ENCODE results near the gene LINC00237. TPM values are rescaled to one million over a fixed set of nuclear protein-coding genes. Genes with fewer than 3 reads are reported as not detected.

LINC00237 gene
- total and polyA plus RNA-seq, 2 donors from 2014 or later: not detected

DNA sequence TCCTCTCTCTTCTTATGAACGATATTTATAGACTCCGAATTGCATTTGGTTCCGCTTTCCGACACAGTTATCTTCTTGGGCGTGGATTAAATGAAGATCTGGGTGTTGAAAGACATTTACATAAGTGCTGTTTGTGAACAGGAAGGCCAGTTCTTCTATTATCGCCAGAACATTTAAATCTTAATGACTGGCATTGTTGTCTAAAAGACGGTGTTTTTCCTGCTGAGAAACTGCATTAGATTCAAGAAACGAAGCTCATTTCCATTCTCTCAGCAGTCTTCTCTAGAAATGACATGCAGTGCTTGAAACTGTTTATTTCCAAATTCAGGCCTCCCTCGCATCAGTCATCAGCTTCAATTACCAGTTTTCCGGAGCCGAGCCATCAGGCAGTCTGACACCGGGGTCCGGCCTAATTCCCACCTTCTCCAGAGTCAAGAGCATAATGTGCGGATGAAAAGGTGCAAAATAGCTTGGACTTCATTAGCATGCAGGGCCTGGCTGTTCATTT is 16.0 kb downstream of the LINC00237 start:
- no peaks in the 10 kb centered on the region for H3K9me3 ChIP-seq (ENCODE audit: control insufficient read depth in 2 of 3, insufficient read depth in 1 of 3, low read length in 3 of 3)
- no peak overlapping the region for H3K27ac ChIP-seq (ENCODE audit: low read depth in 2 of 2, low read length in 2 of 2)
- H3K4me1 ChIP-seq (ENCODE audit: control insufficient read depth in 2 of 3, insufficient read depth in 2 of 3, low read depth in 1 of 3, low read length in 3 of 3): no peaks in the 10 kb centered on the region
- no peak overlapping the region for H3K9ac ChIP-seq (ENCODE audit: low read length in 3 of 3)
- intact Hi-C loops (cut with DNase I): no loop called here
- DNase-seq (no peak), FAIRE-seq (no peak)
- H3K27me3 ChIP-seq (ENCODE audit: control insufficient read depth, insufficient read depth, low read length): peaks cover 4% of the 10 kb centered on the region
- H3K4me3 ChIP-seq (ENCODE audit: low read length in 3 of 3): no peak overlapping the region
- no peaks in the 10 kb centered on the region for H3K36me3 ChIP-seq (ENCODE audit: control insufficient read depth in 2 of 3, insufficient read depth in 3 of 3, low read length in 3 of 3)
- TF ChIP-seq, protein P1, sequence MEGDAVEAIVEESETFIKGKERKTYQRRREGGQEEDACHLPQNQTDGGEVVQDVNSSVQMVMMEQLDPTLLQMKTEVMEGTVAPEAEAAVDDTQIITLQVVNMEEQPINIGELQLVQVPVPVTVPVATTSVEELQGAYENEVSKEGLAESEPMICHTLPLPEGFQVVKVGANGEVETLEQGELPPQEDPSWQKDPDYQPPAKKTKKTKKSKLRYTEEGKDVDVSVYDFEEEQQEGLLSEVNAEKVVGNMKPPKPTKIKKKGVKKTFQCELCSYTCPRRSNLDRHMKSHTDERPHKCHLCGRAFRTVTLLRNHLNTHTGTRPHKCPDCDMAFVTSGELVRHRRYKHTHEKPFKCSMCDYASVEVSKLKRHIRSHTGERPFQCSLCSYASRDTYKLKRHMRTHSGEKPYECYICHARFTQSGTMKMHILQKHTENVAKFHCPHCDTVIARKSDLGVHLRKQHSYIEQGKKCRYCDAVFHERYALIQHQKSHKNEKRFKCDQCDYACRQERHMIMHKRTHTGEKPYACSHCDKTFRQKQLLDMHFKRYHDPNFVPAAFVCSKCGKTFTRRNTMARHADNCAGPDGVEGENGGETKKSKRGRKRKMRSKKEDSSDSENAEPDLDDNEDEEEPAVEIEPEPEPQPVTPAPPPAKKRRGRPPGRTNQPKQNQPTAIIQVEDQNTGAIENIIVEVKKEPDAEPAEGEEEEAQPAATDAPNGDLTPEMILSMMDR (IDR thresholded peaks at IDR 0.05; ENCODE audit: borderline replicate concordance, extremely low read depth, insufficient read depth): no peak

DNA sequence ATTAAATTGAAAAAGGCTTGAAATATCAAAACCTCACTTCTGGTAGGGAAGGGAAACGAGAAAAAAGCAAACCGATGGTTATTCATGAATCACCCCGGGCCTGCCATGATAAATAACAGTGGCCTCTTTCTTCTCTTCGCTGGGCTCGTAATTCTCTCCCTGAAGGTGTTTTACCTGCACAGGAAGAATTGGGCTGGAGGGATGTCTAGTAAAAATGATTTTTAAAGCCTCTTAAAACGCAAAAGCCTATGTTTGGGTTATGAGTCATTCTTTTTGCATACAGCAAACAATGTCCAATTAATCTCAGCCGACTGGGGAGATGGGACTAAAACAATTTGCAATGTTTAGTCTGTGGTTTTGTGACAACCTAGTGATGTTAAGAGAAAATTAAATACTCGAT is 16.8 kb downstream of the LINC00237 start:
- H3K9me3 ChIP-seq (ENCODE audit: control insufficient read depth in 2 of 3, insufficient read depth in 1 of 3, low read length in 3 of 3): no peaks in the 10 kb centered on the region
- H3K9ac ChIP-seq (ENCODE audit: low read length in 3 of 3): no peak overlapping the region
- H3K27ac ChIP-seq (ENCODE audit: low read depth in 2 of 2, low read length in 2 of 2): no peak overlapping the region
- TF ChIP-seq, protein P1 (IDR thresholded peaks at IDR 0.05; ENCODE audit: borderline replicate concordance, extremely low read depth, insufficient read depth): no peak
- peaks cover 4% of the 10 kb centered on the region for H3K27me3 ChIP-seq (ENCODE audit: control insufficient read depth, insufficient read depth, low read length)
- intact Hi-C loops (cut with DNase I): no loop called here
- no peak overlapping the region for H3K4me3 ChIP-seq (ENCODE audit: low read length in 3 of 3)
- FAIRE-seq: no peak
- H3K4me1 ChIP-seq (ENCODE audit: control insufficient read depth in 2 of 3, insufficient read depth in 2 of 3, low read depth in 1 of 3, low read length in 3 of 3): no peaks in the 10 kb centered on the region
- H3K36me3 ChIP-seq (ENCODE audit: control insufficient read depth in 2 of 3, insufficient read depth in 3 of 3, low read length in 3 of 3): no peaks in the 10 kb centered on the region
- no peak for DNase-seq

DNA sequence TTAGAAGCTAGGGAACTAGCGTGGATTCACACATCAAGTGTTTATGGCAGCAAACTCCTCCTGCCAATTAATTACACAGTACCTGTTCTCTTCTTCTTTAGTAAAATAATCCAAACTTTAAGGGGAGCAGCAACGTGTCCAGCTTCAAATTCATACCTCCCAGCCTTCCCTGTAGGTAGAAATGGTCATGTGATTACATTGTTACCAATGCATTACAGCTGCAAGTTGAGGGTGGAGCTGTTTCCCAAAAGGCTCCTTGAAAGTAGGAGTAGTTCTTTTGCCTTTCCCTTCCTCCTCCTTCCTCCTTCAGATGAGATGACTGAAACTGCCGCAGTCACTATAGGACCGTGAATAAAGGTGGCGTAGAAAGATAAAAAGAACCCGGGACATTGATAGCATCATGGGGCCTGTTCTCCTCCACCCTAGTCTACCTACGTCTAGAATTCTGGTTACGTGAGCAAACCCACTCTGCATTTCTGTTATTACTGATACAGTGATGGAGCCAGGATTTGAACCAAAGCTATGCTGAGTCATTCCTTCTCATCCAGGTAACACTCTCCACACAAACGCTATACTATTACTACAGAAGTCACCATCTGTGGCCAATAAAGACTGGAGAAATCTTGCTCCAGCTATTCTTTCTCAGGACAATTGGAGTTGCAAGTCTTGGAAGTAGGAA is 18.2 kb downstream of the LINC00237 start:
- Histone ChIP-seq H3K4me3 (ENCODE audit: low read length in 3 of 3) (no peak overlapping the region), H3K9ac (ENCODE audit: low read length in 3 of 3) (no peak overlapping the region), H3K27ac (ENCODE audit: low read depth in 2 of 2, low read length in 2 of 2) (no peak overlapping the region), H3K27me3 (ENCODE audit: control insufficient read depth, insufficient read depth, low read length) (no peaks in the 10 kb centered on the region), H3K4me1 (ENCODE audit: control insufficient read depth in 2 of 3, insufficient read depth in 2 of 3, low read depth in 1 of 3, low read length in 3 of 3) (no peaks in the 10 kb centered on the region), H3K36me3 (ENCODE audit: control insufficient read depth in 2 of 3, insufficient read depth in 3 of 3, low read length in 3 of 3) (no peaks in the 10 kb centered on the region), H3K9me3 (ENCODE audit: control insufficient read depth in 2 of 3, insufficient read depth in 1 of 3, low read length in 3 of 3) (no peaks in the 10 kb centered on the region)
- intact Hi-C loops (cut with DNase I): no loop called here
- DNase-seq (no peak), FAIRE-seq (no peak)
- TF ChIP-seq, protein P1 (IDR thresholded peaks at IDR 0.05; ENCODE audit: borderline replicate concordance, extremely low read depth, insufficient read depth): no peak

Measured in kidney (tissue), 14 donors.